Activated CD8-positive, alpha-beta T cell treated with anti-CD3 and anti-CD28 coated beads for 36 hours (primary cell): Measurements from ENCODE around the gene B9D1. TPM values are rescaled to one million over a fixed set of nuclear protein-coding genes. Genes with fewer than 3 reads are reported as not detected.

Experiments
- ATAC-seq: fragments of 200-7000 bp; cut with Tn5 transposase; one replicate; pipeline ENCODE4 v1.10.0; 2021; ENCODE audit warnings: mild to moderate bottlenecking, moderate library complexity
- CTCF ChIA-PET: fragments of 350-600 bp; sonication (Branson Sonifier 250); formaldehyde crosslinking; loops from one replicate; lab custom pipeline; 2021; ENCODE audit warnings: antibody characterized with exemption; lab: Charles Lee
- POLR2A ChIA-PET: fragments of 350-600 bp; sonication (Branson Sonifier 250); formaldehyde crosslinking; loops from one replicate; lab custom pipeline; 2021; ENCODE audit warnings: antibody characterized with exemption; lab: Charles Lee
- DNase-seq: peaks from one replicate; pipeline ENCODE4 v3.0.0-alpha.2; 2020
- H3K27ac Mint-ChIP-seq: one replicate; pipeline ENCODE4 v1.8.0; 2021; ENCODE audit warnings: mild to moderate bottlenecking, mixed read lengths
- H3K27me3 Mint-ChIP-seq: one replicate; pipeline ENCODE4 v1.8.0; 2021; ENCODE audit warnings: mixed read lengths
- H3K36me3 Mint-ChIP-seq: one replicate; pipeline ENCODE4 v1.8.0; 2021; ENCODE audit warnings: low read depth, mixed read lengths
- H3K4me1 Mint-ChIP-seq: one replicate; pipeline ENCODE4 v1.8.0; 2021; ENCODE audit warnings: low read depth, mixed read lengths
- H3K4me3 Mint-ChIP-seq: one replicate; pipeline ENCODE4 v1.8.0; 2021; ENCODE audit warnings: mild to moderate bottlenecking, moderate library complexity, mixed read lengths
- H3K9me3 Mint-ChIP-seq: one replicate; pipeline ENCODE4 v1.8.0; 2021; ENCODE audit warnings: mixed read lengths
- CTCF ChIP-seq: fragments of 200-600 bp; IDR thresholded peaks from one replicate; pipeline ENCODE4 v1.8.0; 2022; ENCODE audit warnings: antibody characterized with exemption, mild to moderate bottlenecking
- intact Hi-C: fragments of 100-400 bp; cut with micrococcal nuclease; formaldehyde crosslinking; loops from one replicate; pipeline ENCODE4 v1.10.0; 2022
- total RNA-seq, 2 experiments: library from RNA; stranded (reverse); gene quantifications; one replicate each; pipeline ENCODE4 v1.2.3, GENCODE V29; 2021

B9D1 gene
- total RNA-seq, 2 experiments from 2014 or later: 7.2 to 9.4 TPM

GRCh38 chr17:19379361-19380065 lies 17.0 kb upstream of the B9D1 start:
- Mint-ChIP-seq H3K9me3 (no peaks in the 10 kb centered on the region), H3K27ac (peak overlapping the region; percentile 75), H3K4me3 (peak overlapping the region; percentile 98), H3K36me3 (peaks cover 25% of the 10 kb centered on the region), H3K27me3 (no peaks in the 10 kb centered on the region), H3K4me1 (peaks cover 17% of the 10 kb centered on the region)
- no peak for TF ChIP-seq CTCF
- CTCF ChIA-PET: interaction anchor here (1.2 to 4.3 kb wide), 2 partner anchors 11 to 17 kb away, joined by 3 to 51 read pairs; partner anchors contain the start of gene B9D1
- ATAC-seq: no peak
- POLR2A ChIA-PET: interaction anchor here (1.0 to 1.9 kb wide), 2 partner anchors 9 to 20 kb away, joined by 4 read pairs; no protein-coding TSS in a partner anchor
- no peak for DNase-seq
- intact Hi-C loops: no loop called here

GRCh38 chr17:19378416-19379360 lies 16.2 kb upstream of the B9D1 start, which contains the start of gene MAPK7:
MAPK7 (plus strand) TSS chr17:19378498; CDS start chr17:19378901, 403 bp downstream.
- no peaks in the 10 kb centered on the region for H3K27me3 Mint-ChIP-seq
- POLR2A ChIA-PET: interaction anchor here (1.7 to 1.9 kb wide), 2 partner anchors 16 to 21 kb away, joined by 4 to 6 read pairs; partner anchors contain the start of gene B9D1
- intact Hi-C loops: no loop called here

GRCh38 chr17:19377602-19378415 lies 15.3 kb upstream of the B9D1 start:
- no peaks in the 10 kb centered on the region for H3K9me3 Mint-ChIP-seq
- peaks cover 21% of the 10 kb centered on the region for H3K36me3 Mint-ChIP-seq
- ChIA-PET POLR2A (interaction anchor here (1.7 to 1.9 kb wide), 2 partner anchors 15 to 22 kb away, joined by 4 to 6 read pairs; partner anchors contain the start of gene B9D1), CTCF (interaction anchor here (1.0 to 4.3 kb wide), 6 partner anchors 9 to 270 kb away, joined by 3 to 51 read pairs (median 6); partner anchors contain the start of gene B9D1)
- intact Hi-C loops: no loop called here
- ATAC-seq (peak; percentile 92), DNase-seq (peak; percentile 96)
- no peaks in the 10 kb centered on the region for H3K27me3 Mint-ChIP-seq
- peak overlapping the region; percentile 95 for H3K27ac Mint-ChIP-seq
- peak overlapping the region; percentile 98 for H3K4me3 Mint-ChIP-seq
- no peak for TF ChIP-seq CTCF
- H3K4me1 Mint-ChIP-seq: peaks cover 17% of the 10 kb centered on the region

More at GRCh38 chr17:19378416-19379360, 16.2 kb upstream of the B9D1 start, which contains the start of gene MAPK7:
- Mint-ChIP-seq H3K9me3 (no peaks in the 10 kb centered on the region), H3K36me3 (peaks cover 21% of the 10 kb centered on the region), H3K27ac (peak within 1 kb of the TSS; percentile 95), H3K4me1 (peaks cover 17% of the 10 kb centered on the region), H3K4me3 (peak within 1 kb of the TSS; percentile 98)
- ATAC-seq (peak; percentile 4), DNase-seq (no peak)
- TF ChIP-seq CTCF: no peak
- CTCF ChIA-PET: interaction anchor here (1.0 to 4.3 kb wide), 6 partner anchors 10 to 269 kb away, joined by 3 to 51 read pairs (median 6); partner anchors contain the start of gene B9D1

- CTCF ChIA-PET: interaction anchor here (1.6 to 4.3 kb wide), 3 partner anchors 12 to 15 kb away, joined by 4 to 51 read pairs (median 8); partner anchors contain the start of gene B9D1
These were observed 14.3 kb upstream of the B9D1 start for GRCh38 chr17:19376811-19377210.

More at GRCh38 chr17:19376811-19377210, 14.3 kb upstream of the B9D1 start:
- Mint-ChIP-seq H3K4me3 (peak overlapping the region; percentile 98), H3K9me3 (no peaks in the 10 kb centered on the region), H3K36me3 (peaks cover 21% of the 10 kb centered on the region), H3K27ac (peak overlapping the region; percentile 95), H3K4me1 (peaks cover 20% of the 10 kb centered on the region), H3K27me3 (no peaks in the 10 kb centered on the region)
- ATAC-seq (no peak), DNase-seq (peak; percentile 45)
- no peak for TF ChIP-seq CTCF
- intact Hi-C loops: no loop called here
- POLR2A ChIA-PET: no interaction called here
